HS-27A (cell line): ENCODE measurements around the gene SLC20A1.
A peak's percentile ranks its signal among the peaks of the same experiment; 100 is the strongest.
"Not testable (repeated sequence)": the region's sequence is repeated elsewhere in the genome, so short reads cannot be mapped to it uniquely, and the experiment has no call there.

Experiments
- DNase-seq: peaks from one replicate; pipeline ENCODE4 v3.0.0-alpha.2; 2012; ENCODE audit warnings: low read depth, missing footprints

Gene SLC20A1, protein sequence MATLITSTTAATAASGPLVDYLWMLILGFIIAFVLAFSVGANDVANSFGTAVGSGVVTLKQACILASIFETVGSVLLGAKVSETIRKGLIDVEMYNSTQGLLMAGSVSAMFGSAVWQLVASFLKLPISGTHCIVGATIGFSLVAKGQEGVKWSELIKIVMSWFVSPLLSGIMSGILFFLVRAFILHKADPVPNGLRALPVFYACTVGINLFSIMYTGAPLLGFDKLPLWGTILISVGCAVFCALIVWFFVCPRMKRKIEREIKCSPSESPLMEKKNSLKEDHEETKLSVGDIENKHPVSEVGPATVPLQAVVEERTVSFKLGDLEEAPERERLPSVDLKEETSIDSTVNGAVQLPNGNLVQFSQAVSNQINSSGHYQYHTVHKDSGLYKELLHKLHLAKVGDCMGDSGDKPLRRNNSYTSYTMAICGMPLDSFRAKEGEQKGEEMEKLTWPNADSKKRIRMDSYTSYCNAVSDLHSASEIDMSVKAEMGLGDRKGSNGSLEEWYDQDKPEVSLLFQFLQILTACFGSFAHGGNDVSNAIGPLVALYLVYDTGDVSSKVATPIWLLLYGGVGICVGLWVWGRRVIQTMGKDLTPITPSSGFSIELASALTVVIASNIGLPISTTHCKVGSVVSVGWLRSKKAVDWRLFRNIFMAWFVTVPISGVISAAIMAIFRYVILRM

GRCh38 chr2:112645310-112646101 is at the start of gene SLC20A1:
Gene SLC20A1, plus strand, starts transcription at chr2:112645939. Its CDS starts 890 bp downstream, at chr2:112646829.
- peak; percentile 98 for DNase-seq

GRCh38 chr2:112597537-112598322 is 48.0 kb upstream of the SLC20A1 start:
- no peak for DNase-seq

- DNase-seq = no peak
These were observed 45.1 kb upstream of the SLC20A1 start for GRCh38 chr2:112600634-112601033.

DNA sequence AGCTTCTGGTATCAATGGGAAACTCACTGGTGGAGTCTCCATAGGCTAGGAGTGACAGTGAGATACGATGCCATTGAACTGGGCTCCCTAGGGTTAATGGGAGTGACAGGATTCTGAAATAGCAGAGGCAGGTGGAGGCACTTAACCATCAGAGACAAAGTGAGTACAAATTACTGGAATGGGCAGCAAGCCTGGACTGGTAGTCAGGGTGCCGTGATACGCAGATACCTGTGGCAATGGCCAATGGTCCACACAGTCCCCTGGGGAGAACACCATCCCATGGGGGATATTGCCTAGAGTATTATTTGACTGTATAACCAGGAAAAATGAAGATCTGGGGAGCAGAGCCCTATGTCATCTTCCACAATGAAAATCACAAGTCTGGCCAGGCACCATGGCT is 44.0 kb upstream of the SLC20A1 start:
- DNase-seq = no peak

DNA sequence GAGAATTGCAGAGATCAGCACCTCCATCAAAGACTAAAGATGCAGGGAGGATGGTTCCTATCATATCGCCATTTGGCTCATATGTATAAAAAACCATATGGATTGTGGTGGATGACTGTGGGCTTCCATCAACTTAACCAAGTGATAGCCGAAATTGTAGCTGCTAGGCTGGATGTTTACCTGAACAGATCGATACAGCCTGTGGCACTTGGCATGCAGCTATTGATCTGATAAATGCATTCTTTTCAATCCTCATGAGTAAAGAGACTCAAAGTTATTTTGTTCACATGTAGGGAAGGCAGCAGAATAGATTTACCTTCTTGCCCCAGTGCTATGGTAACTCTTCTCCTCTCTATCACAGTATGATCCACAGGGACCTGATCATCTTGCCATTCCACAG is 42.8 kb upstream of the SLC20A1 start:
- DNase-seq = no peak

DNA sequence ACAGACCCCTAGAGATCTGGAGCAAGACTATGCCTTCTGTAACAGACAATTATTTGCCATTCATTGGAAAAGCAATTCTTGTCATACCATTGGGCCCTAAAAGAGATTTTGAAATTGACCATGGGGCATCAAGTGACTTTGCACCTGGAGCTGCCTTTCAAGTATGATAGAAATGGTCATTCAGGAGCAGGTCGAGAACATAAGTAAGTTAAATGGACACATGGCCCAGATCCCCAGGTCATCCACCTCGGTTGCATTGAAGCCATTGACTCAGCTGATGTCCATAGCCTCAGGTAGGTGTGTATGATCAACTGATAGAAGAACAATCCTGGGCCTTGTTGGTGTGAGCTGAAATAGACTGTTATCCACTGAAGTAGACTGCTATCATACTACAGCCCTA is 42.0 kb upstream of the SLC20A1 start:
- no peak for DNase-seq

GRCh38 chr2:112604952-112605351 is 40.8 kb upstream of the SLC20A1 start:
- DNase-seq = no peak

DNA sequence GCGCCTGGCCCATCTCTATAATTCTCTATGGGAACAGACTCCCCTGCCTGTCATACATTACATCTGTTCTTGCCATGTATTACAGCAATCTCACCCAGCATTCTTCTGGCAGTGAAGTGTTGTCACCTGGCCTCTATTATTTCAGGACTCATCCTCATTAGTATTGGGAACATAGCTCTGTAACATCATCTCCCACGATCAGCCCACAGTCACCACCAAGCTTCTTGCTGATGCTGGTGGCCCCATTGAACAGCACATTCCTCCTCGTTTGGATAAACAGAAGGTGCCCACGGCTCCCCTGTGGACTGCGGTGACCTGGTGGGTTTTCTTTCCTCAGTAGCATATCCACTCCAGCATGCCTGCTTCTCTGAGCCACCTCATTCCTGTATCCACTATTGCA is 39.8 kb upstream of the SLC20A1 start:
- no peak for DNase-seq

GRCh38 chr2:112606547-112606946 is 39.2 kb upstream of the SLC20A1 start:
- DNase-seq = no peak

DNA sequence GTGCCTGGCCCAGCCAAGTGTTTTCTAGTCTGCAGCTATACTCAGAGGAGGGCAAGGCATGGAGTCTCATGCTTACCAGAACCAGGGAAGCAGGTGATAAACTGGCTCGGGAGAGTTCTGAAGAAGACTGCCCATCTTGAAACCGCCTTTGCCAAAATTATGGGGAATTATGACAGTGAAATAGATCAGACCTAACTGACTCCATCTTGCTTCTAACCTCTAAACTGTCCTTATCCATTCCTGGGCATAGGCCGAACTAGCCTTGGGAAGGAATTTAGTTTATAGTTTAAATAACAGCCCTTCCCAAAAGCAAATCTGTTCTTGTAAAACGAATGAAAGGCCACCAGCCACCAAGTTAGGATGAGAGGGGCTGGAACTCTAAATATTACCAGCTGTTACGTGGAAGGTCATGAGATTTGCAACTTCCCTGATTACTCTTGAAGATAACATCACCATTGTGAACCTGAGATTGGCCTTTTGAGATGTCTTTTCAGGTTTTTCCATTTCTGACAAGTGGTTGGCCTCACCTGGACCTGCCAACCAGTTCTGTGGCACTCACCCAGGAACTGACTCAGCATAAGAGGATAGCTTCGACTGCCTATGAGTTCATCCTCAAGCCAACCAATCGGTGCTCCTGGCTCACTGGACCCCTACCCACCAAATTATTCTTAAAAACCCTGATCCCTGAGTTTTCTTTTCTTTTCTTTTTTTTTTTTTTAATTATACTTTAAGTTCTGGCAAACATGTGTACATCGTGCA is 37.9 kb upstream of the SLC20A1 start:
- no peak for DNase-seq

- DNase-seq = not testable (repeated sequence)
These were observed 36.4 kb upstream of the SLC20A1 start for GRCh38 chr2:112609320-112609719.

GRCh38 chr2:112612283-112612682 is 33.5 kb upstream of the SLC20A1 start:
- DNase-seq = not testable (repeated sequence)

GRCh38 chr2:112614201-112614840 is 31.4 kb upstream of the SLC20A1 start:
- DNase-seq = no peak

GRCh38 chr2:112615051-112615450 is 30.7 kb upstream of the SLC20A1 start:
- no peak for DNase-seq

GRCh38 chr2:112615798-112616197 is 29.9 kb upstream of the SLC20A1 start:
- DNase-seq = not testable (repeated sequence)

DNA sequence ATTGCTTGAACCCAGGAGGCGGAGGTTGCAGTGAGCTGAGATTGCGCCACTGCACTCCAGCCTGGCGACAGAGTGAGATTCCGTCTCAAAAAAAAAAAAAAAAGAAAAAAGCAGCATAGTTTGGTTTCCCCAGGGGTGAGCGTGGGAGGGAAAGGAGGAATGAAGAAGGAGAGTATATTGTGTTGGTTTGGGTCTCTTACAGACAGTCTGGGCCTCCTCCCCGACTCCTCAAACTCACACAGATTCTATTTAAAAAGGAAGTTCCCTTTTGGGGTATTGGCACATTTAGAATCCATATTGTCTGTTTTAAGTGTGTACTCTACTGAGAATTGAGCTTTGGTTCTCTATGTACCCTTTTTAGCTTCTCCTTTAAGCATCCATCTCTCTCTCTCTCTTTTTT is 27.4 kb upstream of the SLC20A1 start:
- no peak for DNase-seq

DNA sequence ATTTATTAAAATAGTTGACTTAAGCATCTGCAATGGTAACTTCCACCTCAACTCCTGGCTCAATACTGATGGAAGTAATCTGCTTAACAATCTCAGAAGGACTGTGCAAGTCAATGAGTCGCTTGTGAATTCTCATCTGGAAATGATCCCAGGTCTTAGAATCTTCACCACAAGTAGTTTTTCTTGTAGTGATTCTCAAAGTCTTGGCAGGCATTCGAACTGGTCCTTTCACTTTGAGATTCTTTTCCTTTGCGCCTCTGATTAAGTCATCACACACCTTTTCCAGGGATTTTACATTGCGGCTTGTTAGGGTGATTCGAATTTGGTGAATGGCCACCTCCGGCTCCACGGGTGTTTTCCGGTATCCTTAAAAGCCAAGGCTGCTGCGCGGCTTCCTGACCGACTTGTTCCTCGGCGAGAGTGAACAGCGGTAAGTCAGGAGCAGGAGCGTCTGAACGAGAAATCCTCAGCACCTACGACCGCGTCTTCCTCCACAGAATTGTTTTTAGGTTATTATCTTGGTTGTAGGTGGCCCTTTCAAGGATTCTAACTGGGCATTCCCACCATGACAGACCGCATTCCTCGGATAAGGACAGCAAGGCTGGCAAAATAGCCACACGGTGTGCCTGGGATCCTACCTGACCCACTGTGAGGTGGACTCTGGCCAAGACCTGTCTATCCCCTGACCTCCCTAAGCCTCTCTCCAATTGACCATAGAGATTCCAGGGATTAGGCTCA is 23.8 kb upstream of the SLC20A1 start:
- DNase-seq = no peak

DNA sequence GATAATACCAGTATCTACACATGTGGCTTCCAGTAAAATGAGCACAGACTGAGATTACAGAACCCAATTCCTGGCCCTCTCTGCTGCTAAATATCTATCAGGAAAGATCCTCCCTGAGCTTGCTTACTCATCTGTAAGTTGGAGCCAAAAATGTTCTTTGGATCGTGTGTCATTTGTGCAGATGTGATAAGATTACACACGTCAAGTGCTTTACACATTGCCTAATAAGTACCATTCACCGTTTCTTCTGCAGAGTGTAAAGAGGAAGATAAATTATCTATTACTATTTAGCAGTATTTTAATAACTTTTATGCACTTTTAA is 23.2 kb upstream of the SLC20A1 start:
- DNase-seq = peak; percentile 90

DNA sequence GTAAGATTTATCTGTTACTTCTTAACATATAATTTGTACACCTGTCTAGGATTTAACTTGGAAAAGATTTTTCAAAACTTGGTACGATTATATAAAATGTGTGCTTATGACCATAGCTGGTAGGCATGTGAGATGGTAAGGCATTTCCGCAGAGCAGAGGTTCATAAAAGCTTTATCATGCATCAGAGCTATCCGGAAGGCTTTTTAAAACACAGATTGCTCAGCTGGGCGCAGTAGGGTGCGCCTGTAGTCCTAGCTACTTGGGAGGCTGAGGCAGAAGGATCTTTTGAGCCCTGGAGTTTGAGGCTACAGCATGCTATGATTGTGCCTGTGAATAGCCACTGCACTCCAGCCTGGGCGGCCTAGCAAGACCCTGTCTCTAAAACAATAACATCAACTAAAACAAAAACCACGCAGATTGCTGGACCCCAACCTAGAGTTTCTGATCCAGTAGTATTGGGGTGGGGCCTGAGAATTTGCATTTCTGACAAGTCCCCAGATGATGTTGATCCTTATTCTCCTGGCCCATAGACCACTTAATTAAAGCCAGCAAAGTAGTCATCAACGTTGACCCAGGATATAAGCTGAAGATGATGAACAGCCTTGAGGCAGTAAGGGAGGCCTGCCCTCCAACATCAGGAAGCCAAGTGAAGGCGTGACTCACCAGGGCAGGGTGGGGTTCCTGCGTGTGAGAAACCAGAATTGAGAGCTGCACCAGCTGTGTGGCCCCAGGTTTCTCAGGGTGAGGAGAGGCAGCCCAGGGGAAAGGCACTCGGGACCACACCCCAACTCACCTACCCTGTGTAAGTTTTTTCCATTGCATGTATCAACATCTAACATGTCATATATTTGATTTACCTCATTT is 21.6 kb upstream of the SLC20A1 start:
- peak; percentile 90 for DNase-seq
